Measurements from ENCODE around the gene CFB. TPM values are rescaled to one million over a fixed set of nuclear protein-coding genes. Genes with fewer than 3 reads are reported as not detected.

Gene CFB
- total and polyA plus RNA-seq, 4 donors = 2,016 to 3,272 (median 3,140) TPM

GRCh38 chr6:31967926-31968320, 22.0 kb downstream of the CFB start:
- Histone ChIP-seq H3K27me3 (ENCODE audit: control insufficient read depth in 4 of 4, insufficient read depth in 4 of 4, low read length in 3 of 4) (no peaks in the 10 kb centered on the region), H3K4me3 (ENCODE audit: low read depth in 1 of 3, low read length in 3 of 3) (no peak overlapping the region), H3K4me1 (ENCODE audit: control insufficient read depth in 4 of 4, insufficient read depth in 4 of 4, low read length in 3 of 4) (peaks cover 5 to 47% (median 31%) of the 10 kb centered on the region in 4 donors), H3K9ac (ENCODE audit: low read depth in 1 of 2, low read length in 2 of 2) (no peak overlapping the region), H3K27ac (ENCODE audit: low read depth in 1 of 2, low read length in 2 of 2) (no peak overlapping the region), H3K36me3 (ENCODE audit: control insufficient read depth in 4 of 4, insufficient read depth in 3 of 4, low read depth in 1 of 4, low read length in 3 of 4) (peaks cover 18 to 58% (median 38%) of the 10 kb centered on the region in 4 donors), H3K9me3 (ENCODE audit: control insufficient read depth in 4 of 4, low read length in 3 of 4) (no peaks in the 10 kb centered on the region)
- no peak for DNase-seq (ENCODE audit: low spot score)
- TF ChIP-seq ZBTB33 (IDR thresholded peaks at IDR 0.05) (no peak), EGR1 (IDR thresholded peaks at IDR 0.05; ENCODE audit: low read depth in 2 of 2) (no peak), FOXA2 (IDR thresholded peaks at IDR 0.05) (no peak), ATF3 (IDR thresholded peaks at IDR 0.05) (no peak), REST (IDR thresholded peaks at IDR 0.05) (no peak), YY1 (IDR thresholded peaks at IDR 0.05) (no peak), HNF4A (conservative IDR thresholded peaks at IDR 0.05) (no peak), MAX (IDR thresholded peaks at IDR 0.05) (no peak), HNF4G (IDR thresholded peaks at IDR 0.05) (no peak), RXRA (IDR thresholded peaks at IDR 0.05) (no peak)
- WGBS = 92% methylated on average over 3 of the region's 3 CpGs

GRCh38 chr6:31968326-31968725, 22.4 kb downstream of the CFB start:
- WGBS = 89% methylated on average over 11 of the region's 11 CpGs
- peaks cover 6 to 51% (median 35%) of the 10 kb centered on the region in 4 donors for H3K4me1 ChIP-seq (ENCODE audit: control insufficient read depth in 4 of 4, insufficient read depth in 4 of 4, low read length in 3 of 4)
- no peaks in the 10 kb centered on the region for H3K27me3 ChIP-seq (ENCODE audit: control insufficient read depth in 4 of 4, insufficient read depth in 4 of 4, low read length in 3 of 4)
- H3K9me3 ChIP-seq (ENCODE audit: control insufficient read depth in 4 of 4, low read length in 3 of 4) = no peaks in the 10 kb centered on the region
- no peak overlapping the region for H3K4me3 ChIP-seq (ENCODE audit: low read depth in 1 of 3, low read length in 3 of 3)
- H3K9ac ChIP-seq (ENCODE audit: low read depth in 1 of 2, low read length in 2 of 2) = no peak overlapping the region
- H3K27ac ChIP-seq (ENCODE audit: low read depth in 1 of 2, low read length in 2 of 2) = no peak overlapping the region
- peaks cover 18 to 55% (median 36%) of the 10 kb centered on the region in 4 donors for H3K36me3 ChIP-seq (ENCODE audit: control insufficient read depth in 4 of 4, insufficient read depth in 3 of 4, low read depth in 1 of 4, low read length in 3 of 4)
- no peak for DNase-seq (ENCODE audit: low spot score)
- TF ChIP-seq GABPA (IDR thresholded peaks at IDR 0.05 in 1 of 2, conservative IDR thresholded peaks at IDR 0.05 in 1 of 2) = no peak
- no peak for TF ChIP-seq HNF4A (conservative IDR thresholded peaks at IDR 0.05)
- no peak for TF ChIP-seq FOXA2 (IDR thresholded peaks at IDR 0.05)
- no peak for TF ChIP-seq ATF3 (IDR thresholded peaks at IDR 0.05)
- TF ChIP-seq SP1 (IDR thresholded peaks at IDR 0.05) = no peak
- no peak for TF ChIP-seq FOXA1 (IDR thresholded peaks at IDR 0.05)
- TF ChIP-seq CTCF (IDR thresholded peaks at IDR 0.05; ENCODE audit: low read depth, low read length, missing input control) = no peak
- no peak for TF ChIP-seq MAX (IDR thresholded peaks at IDR 0.05)
- TF ChIP-seq HNF4G (IDR thresholded peaks at IDR 0.05) = no peak
- TF ChIP-seq REST (IDR thresholded peaks at IDR 0.05) = no peak
- no peak for TF ChIP-seq RAD21 (IDR thresholded peaks at IDR 0.05)
- TF ChIP-seq TAF1 (conservative IDR thresholded peaks at IDR 0.05) = no peak
- no peak for TF ChIP-seq YY1 (IDR thresholded peaks at IDR 0.05)
- TF ChIP-seq ZBTB33 (IDR thresholded peaks at IDR 0.05) = no peak
- TF ChIP-seq RXRA (IDR thresholded peaks at IDR 0.05) = no peak
- no peak for TF ChIP-seq JUND (IDR thresholded peaks at IDR 0.05)
